Tibial artery (tissue), 4 donors: ENCODE measurements around the gene RAB22A.

Experiments
- DNase-seq, 2 donors: peaks; one replicate each; pipeline ENCODE4 v3.0.0-alpha.2; 2019
- H3K27ac ChIP-seq, 2 donors: fragments of 200-600 bp; sonication (generic) in 1 of 2; 1 replicate in 1 of 2; 2 replicates in 1 of 2; pipeline ENCODE4 v1.5.1; 2018 to 2019; ENCODE audit warnings: mild to moderate bottlenecking in 1 of 2
- H3K27me3 ChIP-seq, 2 donors: fragments of 200-600 bp; sonication (generic) in 1 of 2; one replicate each; pipeline versions ENCODE4 v1.5.1 to v1.6.0; 2016 to 2019
- H3K36me3 ChIP-seq, 3 donors: fragments of 200-600 bp; sonication (generic) in 2 of 3; one replicate each; pipeline ENCODE4 v1.5.1; 2016 to 2019; ENCODE audit warnings: mild to moderate bottlenecking in 2 of 3
- H3K4me1 ChIP-seq, 4 donors: fragments of 200-600 bp; sonication (generic) in 2 of 4; 1 replicate in 3 of 4; 2 replicates in 1 of 4; pipeline ENCODE4 v1.5.1; 2016 to 2019
- H3K4me3 ChIP-seq, 2 donors: fragments of 200-600 bp; sonication (generic) in 1 of 2; 1 replicate in 1 of 2; 2 replicates in 1 of 2; pipeline ENCODE4 v1.5.1; 2018 to 2019; ENCODE audit warnings: mild to moderate bottlenecking in 2 of 2
- H3K9me3 ChIP-seq, 3 donors: fragments of 200-600 bp; sonication (generic) in 1 of 3; one replicate each; pipeline ENCODE4 v1.5.1; 2016 to 2019
- intact Hi-C: fragments of 100-400 bp; cut with DNase I; formaldehyde crosslinking; loops from one replicate; pipeline ENCODE4 v1.15.0; 2023; ENCODE audit warnings: low total_unique reads
- TF ChIP-seq, protein P1 (sequence below), 2 experiments: fragments of 200-600 bp in 1 of 2; fragments of 450-650 bp in 1 of 2; IDR thresholded peaks; one replicate each; pipeline ENCODE4 v1.5.1; 2017 to 2019; ENCODE audit warnings: antibody characterized with exemption in 2 of 2, mild to moderate bottlenecking in 1 of 2, moderate library complexity in 1 of 2

RAB22A gene

DNA sequence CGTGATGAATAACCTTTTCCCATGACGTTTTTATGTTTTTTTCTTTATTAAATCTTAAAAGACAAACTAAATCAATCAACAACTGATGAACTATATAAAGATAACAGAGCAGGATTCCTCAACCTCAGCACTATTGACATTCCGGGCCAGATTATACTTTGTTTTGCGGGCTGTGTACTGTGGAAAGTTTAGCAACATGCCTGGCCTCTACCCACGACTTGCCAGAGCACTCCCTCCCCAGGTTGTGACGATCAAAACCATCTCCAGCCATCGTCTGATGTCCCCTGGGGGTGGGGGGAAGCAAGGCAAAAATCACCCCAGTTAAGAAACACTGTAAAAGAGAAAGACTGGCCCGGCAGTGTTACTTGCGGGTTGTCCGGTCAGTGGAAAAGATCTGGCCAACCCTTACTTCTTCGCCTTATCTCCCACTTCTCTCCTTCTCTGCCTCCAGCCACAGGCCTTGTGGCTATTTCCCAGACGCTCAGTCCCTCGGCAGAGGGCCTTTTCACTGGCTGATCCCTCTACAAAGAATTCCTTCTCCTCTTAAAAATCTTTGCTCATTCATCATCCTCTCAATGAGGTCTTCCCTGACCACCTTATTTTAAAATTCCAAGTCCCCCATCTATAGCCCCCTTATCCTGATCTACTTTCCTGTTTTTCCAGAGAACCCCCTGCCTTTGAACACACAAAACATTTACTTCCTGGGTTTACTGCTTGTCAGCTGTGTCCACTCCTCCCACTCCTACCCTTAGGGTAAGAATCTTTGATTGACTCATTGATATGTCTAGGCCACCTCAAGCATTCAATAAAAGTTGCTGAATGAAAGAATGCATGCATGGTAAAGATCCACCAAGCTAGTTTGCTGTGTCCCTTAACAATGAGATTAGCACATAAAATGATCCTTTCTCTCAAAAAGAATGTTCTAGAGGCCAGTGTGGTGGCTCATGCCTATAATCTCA, 14.7 kb upstream of the RAB22A start:
- H3K27me3 ChIP-seq, result no peaks in the 10 kb centered on the region
- H3K4me1 ChIP-seq, result no peaks in the 10 kb centered on the region
- H3K9me3 ChIP-seq, result no peaks in the 10 kb centered on the region
- TF ChIP-seq, protein P1, sequence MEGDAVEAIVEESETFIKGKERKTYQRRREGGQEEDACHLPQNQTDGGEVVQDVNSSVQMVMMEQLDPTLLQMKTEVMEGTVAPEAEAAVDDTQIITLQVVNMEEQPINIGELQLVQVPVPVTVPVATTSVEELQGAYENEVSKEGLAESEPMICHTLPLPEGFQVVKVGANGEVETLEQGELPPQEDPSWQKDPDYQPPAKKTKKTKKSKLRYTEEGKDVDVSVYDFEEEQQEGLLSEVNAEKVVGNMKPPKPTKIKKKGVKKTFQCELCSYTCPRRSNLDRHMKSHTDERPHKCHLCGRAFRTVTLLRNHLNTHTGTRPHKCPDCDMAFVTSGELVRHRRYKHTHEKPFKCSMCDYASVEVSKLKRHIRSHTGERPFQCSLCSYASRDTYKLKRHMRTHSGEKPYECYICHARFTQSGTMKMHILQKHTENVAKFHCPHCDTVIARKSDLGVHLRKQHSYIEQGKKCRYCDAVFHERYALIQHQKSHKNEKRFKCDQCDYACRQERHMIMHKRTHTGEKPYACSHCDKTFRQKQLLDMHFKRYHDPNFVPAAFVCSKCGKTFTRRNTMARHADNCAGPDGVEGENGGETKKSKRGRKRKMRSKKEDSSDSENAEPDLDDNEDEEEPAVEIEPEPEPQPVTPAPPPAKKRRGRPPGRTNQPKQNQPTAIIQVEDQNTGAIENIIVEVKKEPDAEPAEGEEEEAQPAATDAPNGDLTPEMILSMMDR (IDR thresholded peaks at IDR 0.05), result no peak
- intact Hi-C loops, result no loop called here
- H3K27ac ChIP-seq, result no peak overlapping the region
- no peak overlapping the region for H3K4me3 ChIP-seq
- no peaks in the 10 kb centered on the region for H3K36me3 ChIP-seq
- no peak for DNase-seq

DNA sequence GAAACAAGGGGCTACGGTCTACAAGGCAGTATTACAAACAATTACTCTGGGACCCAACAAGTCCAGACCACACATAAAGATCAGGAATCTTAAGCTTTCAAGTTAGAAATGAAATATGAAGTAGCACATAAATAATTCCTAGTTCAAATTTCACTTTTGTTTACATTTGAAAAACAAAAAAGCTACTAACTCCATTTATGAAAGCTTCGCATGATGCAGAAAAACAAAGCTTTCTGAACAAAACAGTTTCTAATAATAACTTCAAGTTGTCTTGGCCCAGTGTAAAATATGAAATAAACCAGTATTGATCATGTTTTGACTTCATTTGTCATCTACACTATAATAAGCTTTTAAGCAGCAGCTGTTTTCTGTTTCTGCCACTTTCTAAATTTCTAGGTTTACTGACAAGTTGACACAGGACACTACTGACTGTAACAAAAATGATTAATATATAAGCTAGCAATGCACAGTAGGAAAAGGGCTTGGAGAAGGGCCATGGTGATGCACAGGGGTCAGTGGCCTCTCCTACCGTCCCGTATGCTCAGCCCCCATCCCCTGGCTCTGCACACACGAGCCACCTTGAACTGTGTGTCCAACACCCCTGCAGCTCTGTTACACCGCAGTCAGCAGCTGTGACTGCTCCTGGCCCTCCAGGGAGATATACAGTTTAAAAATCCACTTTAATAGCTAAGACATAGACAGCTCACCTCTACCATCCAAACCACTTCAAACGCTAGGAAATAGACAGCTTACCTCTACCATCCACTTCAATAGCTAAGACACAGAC, 13.3 kb upstream of the RAB22A start:
- Histone ChIP-seq H3K4me3 (no peak overlapping the region), H3K4me1 (no peaks in the 10 kb centered on the region), H3K9me3 (no peaks in the 10 kb centered on the region), H3K27ac (no peak overlapping the region), H3K27me3 (no peaks in the 10 kb centered on the region), H3K36me3 (peaks cover 0 to 7% (median 5%) of the 10 kb centered on the region in 3 donors)
- no peak for DNase-seq
- intact Hi-C loops, result no loop called here
- TF ChIP-seq, protein P1 (IDR thresholded peaks at IDR 0.05), result no peak

DNA sequence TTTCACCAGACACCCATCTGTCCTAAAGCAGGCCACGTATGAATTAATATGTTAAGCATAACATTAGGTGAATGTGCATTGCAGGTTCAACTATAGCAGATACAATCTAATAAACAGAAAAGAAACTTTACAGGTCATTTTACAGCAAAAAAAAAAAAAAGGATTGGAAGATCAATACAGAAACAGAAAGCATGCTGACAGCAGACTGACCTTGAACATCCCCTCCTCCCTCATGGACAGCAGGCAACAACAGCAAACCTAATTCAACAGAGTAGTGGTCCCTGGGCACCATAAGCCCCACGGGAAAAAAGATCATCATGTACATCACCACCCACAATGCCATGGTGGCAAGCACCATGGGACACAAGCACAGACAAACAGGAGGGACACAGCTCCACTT, 12.1 kb upstream of the RAB22A start:
- H3K4me1 ChIP-seq, result no peaks in the 10 kb centered on the region
- H3K36me3 ChIP-seq, result peaks cover 0 to 11% (median 10%) of the 10 kb centered on the region in 3 donors
- H3K4me3 ChIP-seq, result no peak overlapping the region
- H3K9me3 ChIP-seq, result no peaks in the 10 kb centered on the region
- H3K27me3 ChIP-seq, result no peaks in the 10 kb centered on the region
- no peak for DNase-seq
- intact Hi-C loops, result no loop called here
- TF ChIP-seq, protein P1 (IDR thresholded peaks at IDR 0.05), result no peak
- no peak overlapping the region for H3K27ac ChIP-seq

DNA sequence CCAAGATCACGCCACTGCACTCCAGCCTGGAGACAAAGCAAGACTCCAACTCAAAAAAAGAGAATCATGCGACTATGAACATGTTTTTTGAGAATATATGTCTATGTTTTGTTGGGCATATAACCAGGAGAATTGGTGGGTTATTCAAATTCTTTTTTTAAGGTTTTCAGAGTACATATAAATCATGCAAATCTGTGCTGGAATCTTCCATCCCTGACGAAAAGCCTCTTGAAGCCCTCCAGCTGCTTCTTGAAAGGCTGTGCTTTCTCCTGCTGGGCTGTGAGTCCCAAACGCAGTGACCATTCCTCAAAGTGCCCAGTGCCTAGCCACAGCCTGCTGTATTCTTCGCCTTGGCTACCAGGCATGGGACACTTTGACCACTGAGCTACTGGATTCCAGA, 9.2 kb upstream of the RAB22A start:
- H3K27ac ChIP-seq, result no peak overlapping the region
- intact Hi-C loops, result loop anchor here (10.0 kb wide), 1 partner anchor 394 kb away; the partner anchor contains the start of gene NPEPL1
- H3K4me3 ChIP-seq, result no peak overlapping the region
- H3K9me3 ChIP-seq, result no peaks in the 10 kb centered on the region
- DNase-seq, result no peak
- TF ChIP-seq, protein P1 (IDR thresholded peaks at IDR 0.05), result no peak
- H3K36me3 ChIP-seq, result peaks cover 0 to 11% (median 10%) of the 10 kb centered on the region in 3 donors
- no peaks in the 10 kb centered on the region for H3K27me3 ChIP-seq
- H3K4me1 ChIP-seq, result no peaks in the 10 kb centered on the region

DNA sequence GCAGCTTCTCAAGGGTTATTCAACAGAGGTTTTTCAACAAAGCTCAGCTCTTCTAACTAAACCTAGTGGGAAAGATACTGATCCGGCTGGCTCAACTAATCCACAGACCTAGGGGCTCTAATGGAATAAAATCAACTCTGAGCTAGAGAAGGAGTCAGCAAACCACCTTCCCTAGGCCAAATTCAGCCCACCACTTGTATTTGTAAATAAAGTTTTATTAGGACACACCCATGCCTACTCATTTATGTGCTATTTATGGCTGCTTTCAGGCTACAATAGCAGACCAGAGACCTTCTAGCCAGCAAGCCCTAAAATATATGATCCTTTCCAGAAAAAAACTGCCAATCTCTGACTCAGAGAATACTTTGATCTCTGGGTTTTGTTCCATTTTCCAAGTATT, 6.0 kb upstream of the RAB22A start:
- no peak overlapping the region for H3K27ac ChIP-seq
- DNase-seq, result no peak
- H3K36me3 ChIP-seq, result peaks cover 0 to 11% (median 10%) of the 10 kb centered on the region in 3 donors
- H3K4me3 ChIP-seq, result no peak overlapping the region
- H3K4me1 ChIP-seq, result peaks cover 0 to 18% (median 10%) of the 10 kb centered on the region in 4 donors
- H3K27me3 ChIP-seq, result no peaks in the 10 kb centered on the region
- no peaks in the 10 kb centered on the region for H3K9me3 ChIP-seq
- intact Hi-C loops, result loop anchor here (10.0 kb wide), 1 partner anchor 391 kb away; the partner anchor contains the start of gene NPEPL1
- TF ChIP-seq, protein P1 (IDR thresholded peaks at IDR 0.05), result no peak
